B cell (primary cell): ENCODE data around the gene C10orf105.

Experiments used
- CTCF ChIP-seq: fragments of 200-600 bp; IDR thresholded peaks from one replicate; pipeline ENCODE4 v1.8.0; 2022; ENCODE audit warnings: antibody characterized with exemption, mild to moderate bottlenecking
- EZH2 ChIP-seq: IDR thresholded peaks from 2 replicates; pipeline ENCODE4 v1.6.1; 2012; ENCODE audit warnings: borderline replicate concordance, low read depth, mild to moderate bottlenecking, moderate library complexity, low read length; ENCODE audit not compliant: insufficient read depth, poor library complexity, severe bottlenecking

- TF ChIP-seq CTCF (no peak), EZH2 (no peak)
Observed at GRCh38 chr10:71729161-71729636, 9.6 kb upstream of the C10orf105 start.
